IMR-90 (cell line): ENCODE measurements around the gene ROBO1. TPM values are rescaled to one million over a fixed set of nuclear protein-coding genes. Genes with fewer than 3 reads are reported as not detected.

Source experiments
- ATAC-seq: fragments of 200-7000 bp; cut with Tn5 transposase; 2 replicates; pipeline ENCODE4 v1.9.1; 2020; ENCODE audit warnings: low read depth, mild to moderate bottlenecking, moderate library complexity
- BruUV-seq: library from RNA; stranded (reverse); fragments of 400-500 nt; replicated peaks from 2 replicates; lab custom pipeline; 2021; lab: Mats Ljungman, UMichigan
- CTCF ChIA-PET: fragments of 300-600 bp; formaldehyde crosslinking; extraction: SDS; loops from one replicate; lab custom pipeline; 2021; ENCODE audit warnings: antibody characterized with exemption; lab: Yijun Ruan, JAX
- POLR2A ChIA-PET: fragments of 300-600 bp; sonication (Branson Sonifier 250); formaldehyde crosslinking; loops from one replicate; lab custom pipeline; 2022; ENCODE audit warnings: antibody characterized with exemption; ENCODE audit not compliant: unreplicated experiment; lab: Charles Lee
- DNase-seq: peaks from one replicate; pipeline ENCODE4 v3.0.0; 2013
- H2AFZ ChIP-seq: replicated peaks from 2 replicates; pipeline ENCODE3; 2013; ENCODE audit warnings: low read length, mild to moderate bottlenecking; ENCODE audit not compliant: poor library complexity
- H2AK5ac ChIP-seq: 2 replicates; pipeline ENCODE4 v1.6.1; 2013; ENCODE audit warnings: low read depth, low read length, inconsistent platforms
- H2AK9ac ChIP-seq: replicated peaks from 2 replicates; pipeline ENCODE3; 2013; ENCODE audit warnings: mild to moderate bottlenecking, low read depth, low read length, moderate library complexity; ENCODE audit not compliant: poor library complexity
- H2BK120ac ChIP-seq: 2 replicates; pipeline ENCODE4 v1.6.1; 2013; ENCODE audit warnings: low read depth, low read length, inconsistent platforms
- H2BK15ac ChIP-seq: 3 replicates; pipeline ENCODE4 v1.6.1; 2013; ENCODE audit warnings: low read depth, low read length, inconsistent platforms
- H2BK20ac ChIP-seq: 2 replicates; pipeline ENCODE4 v1.6.1; 2013; ENCODE audit warnings: low read depth, mild to moderate bottlenecking, inconsistent platforms, low read length, moderate library complexity
- H2BK5ac ChIP-seq: 2 replicates; pipeline ENCODE4 v1.6.1; 2013; ENCODE audit warnings: mild to moderate bottlenecking, low read depth, low read length, inconsistent platforms; ENCODE audit not compliant: poor library complexity, severe bottlenecking
- H3K14ac ChIP-seq: replicated peaks from 2 replicates; pipeline ENCODE4 v1.6.1; 2013; ENCODE audit warnings: low read depth, low read length, inconsistent platforms
- H3K18ac ChIP-seq: 2 replicates; pipeline ENCODE4 v1.6.1; 2013; ENCODE audit warnings: low read depth, low read length, control low read depth
- H3K23ac ChIP-seq: 2 replicates; pipeline ENCODE4 v1.6.1; 2013; ENCODE audit warnings: low read depth, low read length, inconsistent platforms
- H3K27ac ChIP-seq: 2 replicates; pipeline ENCODE4 v1.5.1; 2013; ENCODE audit warnings: mild to moderate bottlenecking, control low read depth, low read length; ENCODE audit not compliant: insufficient read depth
- H3K27me3 ChIP-seq: 2 replicates; pipeline ENCODE4 v1.6.1; 2013; ENCODE audit warnings: low read length; ENCODE audit not compliant: control insufficient read depth, insufficient read depth
- H3K36me3 ChIP-seq: 2 replicates; pipeline ENCODE4 v1.6.1; 2013; ENCODE audit warnings: low read length, mixed read lengths; ENCODE audit not compliant: control insufficient read depth, insufficient read depth
- H3K4ac ChIP-seq: 2 replicates; pipeline ENCODE4 v1.6.1; 2013; ENCODE audit warnings: low read depth, low read length, inconsistent platforms
- H3K4me1 ChIP-seq: 2 replicates; pipeline ENCODE4 v1.6.1; 2013; ENCODE audit warnings: low read length, mixed read lengths; ENCODE audit not compliant: control insufficient read depth, insufficient read depth
- H3K4me2 ChIP-seq: 2 replicates; pipeline ENCODE4 v1.6.1; 2013; ENCODE audit warnings: low read depth, mild to moderate bottlenecking, control low read depth, low read length, moderate library complexity
- H3K4me3 ChIP-seq: 2 replicates; pipeline ENCODE4 v1.5.1; 2013; ENCODE audit warnings: low read depth, mild to moderate bottlenecking, control low read depth, low read length, moderate library complexity; ENCODE audit not compliant: insufficient read depth
- H3K56ac ChIP-seq: 2 replicates; pipeline ENCODE4 v1.6.1; 2013; ENCODE audit warnings: low read length, inconsistent platforms; ENCODE audit not compliant: insufficient read depth; ENCODE audit errors: extremely low read depth
- H3K79me1 ChIP-seq, 2 experiments: 2 replicates each; pipeline ENCODE4 v1.6.1; 2013; ENCODE audit warnings: low read length in 2 of 2, inconsistent platforms in 1 of 2, low read depth in 1 of 2
- H3K9ac ChIP-seq: 2 replicates; pipeline ENCODE4 v1.6.1; 2013; ENCODE audit warnings: low read depth, low read length, control low read depth
- H3K9me1 ChIP-seq: 2 replicates; pipeline ENCODE4 v1.6.1; 2013; ENCODE audit warnings: low read length, inconsistent platforms; ENCODE audit not compliant: insufficient read depth
- H3K9me3 ChIP-seq: 2 replicates; pipeline ENCODE4 v1.6.1; 2013; ENCODE audit warnings: low read length; ENCODE audit not compliant: control insufficient read depth, insufficient read depth
- H4K20me1 ChIP-seq: 2 replicates; pipeline ENCODE4 v1.6.1; 2013; ENCODE audit warnings: low read length, inconsistent platforms; ENCODE audit not compliant: insufficient read depth
- H4K5ac ChIP-seq: 2 replicates; pipeline ENCODE4 v1.6.1; 2013; ENCODE audit warnings: mild to moderate bottlenecking, low read depth, low read length, control low read depth
- H4K8ac ChIP-seq, 2 experiments: 2 replicates each; pipeline ENCODE4 v1.6.1; 2013; ENCODE audit warnings: low read depth in 2 of 2, low read length in 2 of 2, control low read depth in 1 of 2, inconsistent platforms in 1 of 2
- H4K91ac ChIP-seq: 2 replicates; pipeline ENCODE4 v1.6.1; 2013; ENCODE audit warnings: low read depth, low read length, inconsistent platforms; ENCODE audit not compliant: insufficient read depth
- CHD1 ChIP-seq: IDR thresholded peaks from 2 replicates; pipeline ENCODE4 v1.6.1; 2012; ENCODE audit warnings: low read depth, low read length, improper control_type of control experiment
- ELK1 ChIP-seq: fragments of 150-350 bp; IDR thresholded peaks from 2 replicates; pipeline ENCODE4 v1.6.1; 2016; ENCODE audit warnings: low read depth, mild to moderate bottlenecking, low read length, moderate library complexity, borderline replicate concordance
- FOS ChIP-seq: fragments of 150-350 bp; IDR thresholded peaks from 2 replicates; pipeline ENCODE4 v1.6.1; 2016; ENCODE audit warnings: low read depth, low read length
- MAFK ChIP-seq: IDR thresholded peaks from 2 replicates; pipeline ENCODE4 v1.6.1; 2012; ENCODE audit warnings: low read depth, low read length, improper control_type of control experiment
- MAZ ChIP-seq: IDR thresholded peaks from 2 replicates; pipeline ENCODE4 v1.6.1; 2012; ENCODE audit warnings: low read depth, mild to moderate bottlenecking, low read length, improper control_type of control experiment, moderate library complexity, borderline replicate concordance
- NFE2L2 ChIP-seq: fragments of 150-350 bp; IDR thresholded peaks from 2 replicates; pipeline ENCODE4 v1.6.1; 2016; ENCODE audit warnings: low read depth, mild to moderate bottlenecking, low read length
- USF2 ChIP-seq: fragments of 150-350 bp; IDR thresholded peaks from 2 replicates; pipeline ENCODE4 v1.6.1; 2017; ENCODE audit warnings: mild to moderate bottlenecking, antibody characterized with exemption, low read length, low read depth
- WGBS, 2 experiments: methylation state at CpG; one replicate each; pipeline versions ENCODE4 v1.1.5 to v1.1.7; 2013; ENCODE audit warnings: missing lambda C conversion rate in 2 of 2; ENCODE audit not compliant: insufficient read length in 1 of 2; ENCODE audit errors: extremely low coverage in 2 of 2; 5-methylcytosine and 5-hydroxymethylcytosine counted together
- dilution Hi-C: fragments of 300-500 bp; cut with HindIII; formaldehyde crosslinking; loops from one replicate; pipeline ENCODE4 v1.14.3; 2018; ENCODE audit warnings: low sequenced_read_pairs; ENCODE audit not compliant: unreplicated experiment
- in situ Hi-C: fragments of 300-500 bp; cut with MboI; formaldehyde crosslinking; loops from 3 replicates; pipeline ENCODE4 v1.14.3; 2019; ENCODE audit warnings: low sequenced_read_pairs, inconsistent platforms, mixed read lengths
- intact Hi-C: fragments of 100-400 bp; cut with micrococcal nuclease; formaldehyde crosslinking; loops from 2 replicates; pipeline ENCODE4 v1.10.0; 2022
- polyA plus RNA-seq, 3 experiments: library from polyadenylated mRNA; depleted of rRNA; stranded (reverse); fragments of >200 nt; gene quantifications; 2 replicates each; pipeline ENCODE4 v1.2.3, GENCODE V29; 2012; ENCODE audit warnings: low replicate concordance in 1 of 3
- total RNA-seq: library from RNA; depleted of rRNA; stranded (reverse); fragments of >200 nt; gene quantifications from 2 replicates; pipeline ENCODE4 v1.2.3, GENCODE V29; 2012

Gene ROBO1
- total and polyA plus RNA-seq, 2 of the 4 experiments (the other 2 are of a cell fraction) = 24.1 to 53.9 TPM

DNA sequence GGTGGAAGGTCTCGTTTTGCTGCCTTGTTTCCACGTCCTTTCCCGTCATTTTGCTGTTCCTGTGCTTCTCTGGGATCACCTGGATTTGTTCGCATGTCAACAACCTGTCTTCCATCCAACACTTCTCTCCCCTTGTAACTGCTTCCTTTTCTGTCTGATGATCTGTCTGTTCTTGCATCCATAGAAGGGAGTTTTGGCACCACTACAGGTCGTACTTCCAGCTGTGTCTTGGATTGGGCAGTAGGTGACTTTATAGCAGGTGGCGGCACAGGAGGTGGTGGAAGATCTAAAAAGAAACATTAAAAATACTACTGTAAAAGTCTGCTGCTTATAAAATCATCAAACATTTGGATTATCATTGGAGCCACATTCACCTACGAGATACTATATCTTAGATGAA is 1161.0 kb downstream of the ROBO1 start:
- no peak overlapping the region for H3K4me3 ChIP-seq
- H3K9me1 ChIP-seq = peaks cover 4% of the 10 kb centered on the region; the same call in 1 of the 2 replicates
- dilution Hi-C loops = no loop called here
- no peak overlapping the region for H3K23ac ChIP-seq
- H3K9ac ChIP-seq = no peak overlapping the region
- no peak overlapping the region for H2AFZ ChIP-seq
- BruUV-seq = no TSS peak
- no peaks in the 10 kb centered on the region for H4K20me1 ChIP-seq
- no peak overlapping the region for H2BK5ac ChIP-seq
- H3K56ac ChIP-seq = no peak overlapping the region
- H3K14ac ChIP-seq = no peak overlapping the region
- H2AK5ac ChIP-seq = no peak overlapping the region
- in situ Hi-C loops = no loop called here
- no peaks in the 10 kb centered on the region for H3K9me3 ChIP-seq
- no peak for TF ChIP-seq MAFK
- TF ChIP-seq CHD1 = no peak
- TF ChIP-seq MAZ = no peak
- no peak for TF ChIP-seq NFE2L2
- no peak for TF ChIP-seq ELK1
- TF ChIP-seq FOS = no peak
- TF ChIP-seq USF2 = no peak
- ATAC-seq (no peak), DNase-seq (no peak)
- ChIA-PET CTCF (no interaction called here), POLR2A (no interaction called here)
- 100% methylated on average over 1 of the region's 7 CpGs; no CpG with 5 or more reads in 1 of the 2 experiments for WGBS, 2 experiments
- H2BK20ac ChIP-seq = no peak overlapping the region
- no peak overlapping the region for H2BK15ac ChIP-seq
- H3K27ac ChIP-seq = no peak overlapping the region
- H3K4ac ChIP-seq = no peak overlapping the region
- H4K5ac ChIP-seq = no peak overlapping the region
- H3K36me3 ChIP-seq = peaks cover 4% of the 10 kb centered on the region
- H4K8ac ChIP-seq = no peak overlapping the region
- H4K91ac ChIP-seq = no peak overlapping the region
- H3K27me3 ChIP-seq = no peaks in the 10 kb centered on the region
- H3K79me1 ChIP-seq = no peaks in the 10 kb centered on the region
- H3K4me2 ChIP-seq = no peak overlapping the region
- no peak overlapping the region for H3K18ac ChIP-seq
- no peaks in the 10 kb centered on the region; the same call in 1 of the 2 replicates for H3K4me1 ChIP-seq
- intact Hi-C loops = no loop called here
- H2BK120ac ChIP-seq = no peak overlapping the region
- H2AK9ac ChIP-seq = no peak overlapping the region
